Measurements from ENCODE around the gene STAMBPL1. TPM values are rescaled to one million over a fixed set of nuclear protein-coding genes. Genes with fewer than 3 reads are reported as not detected.

STAMBPL1 gene
- total and polyA plus RNA-seq, 2 experiments from 2014 or later: 4.5 to 20.0 TPM

DNA sequence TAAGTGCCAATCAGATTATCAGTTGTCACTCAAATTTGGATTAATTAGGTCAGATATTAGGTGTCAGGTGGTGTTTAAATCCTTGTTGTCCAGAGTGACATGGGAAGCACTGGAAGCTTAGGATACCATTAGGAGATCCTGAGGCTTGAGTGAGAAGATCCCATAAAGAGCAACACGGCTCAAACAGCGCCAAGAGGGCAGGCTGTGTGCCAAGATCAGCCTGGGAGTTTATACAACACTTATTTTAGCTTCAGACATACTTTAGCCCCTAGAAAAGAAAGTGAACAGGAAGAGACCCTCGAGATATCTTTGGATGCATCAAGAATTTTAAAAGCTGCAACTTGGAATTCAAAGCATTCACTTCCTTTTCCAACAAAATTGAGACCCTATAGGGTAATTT lies 86.8 kb downstream of the STAMBPL1 start:
- 55% methylated on average over 3 of the region's 3 CpGs for WGBS (ENCODE audit: low lambda C conversion rate, missing lambda C conversion rate)
- DNase-seq (ENCODE audit: low spot score): no peak
- no peaks in the 10 kb centered on the region for H3K36me3 ChIP-seq (replicated peaks; ENCODE audit: insufficient read depth, low read depth)
- H3K27ac ChIP-seq: no peak overlapping the region
- H3K79me2 ChIP-seq: no peaks in the 10 kb centered on the region
- no peak overlapping the region for H3K4me3 ChIP-seq
- H3K4me2 ChIP-seq: no peak overlapping the region
- no peaks in the 10 kb centered on the region for H3K9me3 ChIP-seq (ENCODE audit: low read depth)
- peaks cover 7% of the 10 kb centered on the region for H3K4me1 ChIP-seq (ENCODE audit: insufficient read depth)
- no peaks in the 10 kb centered on the region for H3K27me3 ChIP-seq
- no peaks in the 10 kb centered on the region for H4K20me1 ChIP-seq (ENCODE audit: insufficient read depth, poor library complexity, severe bottlenecking)
- TF ChIP-seq EZH2 (IDR thresholded peaks at IDR 0.05; ENCODE audit: borderline replicate concordance): no peak
- no peak for TF ChIP-seq EZH2phosphoT487 (IDR thresholded peaks at IDR 0.05; ENCODE audit: low read depth, severe bottlenecking, unreplicated experiment)
- TF ChIP-seq, protein P1, sequence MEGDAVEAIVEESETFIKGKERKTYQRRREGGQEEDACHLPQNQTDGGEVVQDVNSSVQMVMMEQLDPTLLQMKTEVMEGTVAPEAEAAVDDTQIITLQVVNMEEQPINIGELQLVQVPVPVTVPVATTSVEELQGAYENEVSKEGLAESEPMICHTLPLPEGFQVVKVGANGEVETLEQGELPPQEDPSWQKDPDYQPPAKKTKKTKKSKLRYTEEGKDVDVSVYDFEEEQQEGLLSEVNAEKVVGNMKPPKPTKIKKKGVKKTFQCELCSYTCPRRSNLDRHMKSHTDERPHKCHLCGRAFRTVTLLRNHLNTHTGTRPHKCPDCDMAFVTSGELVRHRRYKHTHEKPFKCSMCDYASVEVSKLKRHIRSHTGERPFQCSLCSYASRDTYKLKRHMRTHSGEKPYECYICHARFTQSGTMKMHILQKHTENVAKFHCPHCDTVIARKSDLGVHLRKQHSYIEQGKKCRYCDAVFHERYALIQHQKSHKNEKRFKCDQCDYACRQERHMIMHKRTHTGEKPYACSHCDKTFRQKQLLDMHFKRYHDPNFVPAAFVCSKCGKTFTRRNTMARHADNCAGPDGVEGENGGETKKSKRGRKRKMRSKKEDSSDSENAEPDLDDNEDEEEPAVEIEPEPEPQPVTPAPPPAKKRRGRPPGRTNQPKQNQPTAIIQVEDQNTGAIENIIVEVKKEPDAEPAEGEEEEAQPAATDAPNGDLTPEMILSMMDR (IDR thresholded peaks at IDR 0.05; ENCODE audit: poor library complexity): no peak
- no peak overlapping the region for H2AFZ ChIP-seq
- H3K9me2 ChIP-seq (replicated peaks; ENCODE audit: insufficient read depth): no peaks in the 10 kb centered on the region

DNA sequence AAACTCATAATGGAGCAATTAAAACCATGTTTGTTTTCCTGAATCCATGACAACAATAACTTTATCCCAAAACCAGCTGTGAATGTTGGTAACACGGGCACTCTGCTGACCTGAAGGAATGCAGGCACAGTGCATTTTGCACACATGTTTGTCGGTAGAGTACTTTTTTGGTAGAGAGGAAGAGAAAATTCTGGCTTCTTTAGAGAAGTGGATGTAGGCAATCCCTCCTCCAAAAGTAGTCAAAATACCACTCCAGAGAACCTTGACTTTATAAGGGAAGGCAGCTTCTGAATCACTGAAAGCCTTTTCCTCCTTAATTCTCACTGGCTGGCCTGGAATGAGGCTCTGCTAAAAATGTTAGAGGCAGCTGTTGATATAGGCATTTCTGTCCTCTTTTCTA lies 88.3 kb downstream of the STAMBPL1 start:
- Histone ChIP-seq H2AFZ (no peak overlapping the region), H3K36me3 (replicated peaks; ENCODE audit: insufficient read depth, low read depth) (no peaks in the 10 kb centered on the region), H3K4me3 (no peak overlapping the region), H3K4me2 (no peak overlapping the region), H3K27ac (no peak overlapping the region), H3K79me2 (no peaks in the 10 kb centered on the region), H3K27me3 (no peaks in the 10 kb centered on the region), H3K4me1 (ENCODE audit: insufficient read depth) (peaks cover 7% of the 10 kb centered on the region), H3K9me3 (ENCODE audit: low read depth) (no peaks in the 10 kb centered on the region), H3K9me2 (replicated peaks; ENCODE audit: insufficient read depth) (no peaks in the 10 kb centered on the region), H4K20me1 (ENCODE audit: insufficient read depth, poor library complexity, severe bottlenecking) (no peaks in the 10 kb centered on the region)
- WGBS (ENCODE audit: low lambda C conversion rate, missing lambda C conversion rate): 76% methylated on average over 2 of the region's 2 CpGs
- DNase-seq (ENCODE audit: low spot score): no peak
- TF ChIP-seq EZH2phosphoT487 (IDR thresholded peaks at IDR 0.05; ENCODE audit: low read depth, severe bottlenecking, unreplicated experiment): no peak
- TF ChIP-seq EZH2 (IDR thresholded peaks at IDR 0.05; ENCODE audit: borderline replicate concordance): no peak
- TF ChIP-seq, protein P1 (IDR thresholded peaks at IDR 0.05; ENCODE audit: poor library complexity): no peak

DNA sequence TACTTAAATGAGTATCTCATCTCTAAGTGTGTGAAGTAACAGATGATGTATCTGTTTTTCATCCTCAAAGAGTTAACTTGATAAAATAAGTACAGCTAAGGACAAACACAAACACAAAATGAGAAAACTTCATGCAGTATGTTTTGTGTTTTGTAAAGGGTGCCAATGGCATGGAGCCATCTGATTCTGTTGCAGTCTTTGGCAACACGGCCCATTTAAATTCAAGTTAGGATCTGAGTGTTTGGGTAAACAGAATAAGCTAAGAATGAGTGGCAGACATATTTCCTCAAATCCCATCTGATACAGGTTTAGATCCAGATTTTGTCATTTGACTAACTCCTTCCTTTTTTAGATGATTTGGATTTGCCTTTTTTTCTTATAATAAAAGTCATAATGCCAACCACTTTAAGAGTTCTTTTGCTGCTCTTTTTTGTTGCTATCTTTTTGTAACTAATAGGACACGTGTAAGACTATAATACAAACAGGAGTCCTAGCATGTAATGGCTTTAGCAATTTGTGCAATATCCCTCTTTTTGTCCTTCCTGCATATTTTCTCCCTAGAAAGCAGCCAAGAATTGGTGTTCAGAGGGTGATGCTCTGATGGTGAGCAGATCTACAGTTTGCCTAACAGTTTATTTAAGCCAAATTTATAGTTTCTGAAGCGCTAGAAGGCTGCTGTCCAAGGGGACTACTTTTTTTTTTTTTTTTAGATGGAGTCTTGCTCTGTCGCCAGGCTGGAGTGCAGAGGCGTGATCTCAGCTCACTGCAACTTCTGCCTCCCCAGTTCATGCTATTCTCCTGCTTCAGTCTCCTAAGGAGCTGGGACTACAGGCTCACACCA lies 91.4 kb downstream of the STAMBPL1 start:
- no peak overlapping the region for H3K27ac ChIP-seq
- 66% methylated on average over 5 of the region's 5 CpGs for whole genome bisulfite sequencing (ENCODE audit: low lambda C conversion rate, missing lambda C conversion rate)

More for the DNA sequence above, 91.4 kb downstream of the STAMBPL1 start:
- Histone ChIP-seq H3K79me2 (no peaks in the 10 kb centered on the region), H3K4me3 (no peak overlapping the region), H3K36me3 (replicated peaks; ENCODE audit: insufficient read depth, low read depth) (no peaks in the 10 kb centered on the region), H3K9me3 (ENCODE audit: low read depth) (no peaks in the 10 kb centered on the region), H3K4me1 (ENCODE audit: insufficient read depth) (no peaks in the 10 kb centered on the region), H4K20me1 (ENCODE audit: insufficient read depth, poor library complexity, severe bottlenecking) (no peaks in the 10 kb centered on the region), H2AFZ (no peak overlapping the region), H3K9me2 (replicated peaks; ENCODE audit: insufficient read depth) (no peaks in the 10 kb centered on the region), H3K27me3 (no peaks in the 10 kb centered on the region), H3K4me2 (no peak overlapping the region)
- DNase-seq (ENCODE audit: low spot score): no peak
- TF ChIP-seq, protein P1 (IDR thresholded peaks at IDR 0.05; ENCODE audit: poor library complexity): no peak
- no peak for TF ChIP-seq EZH2phosphoT487 (IDR thresholded peaks at IDR 0.05; ENCODE audit: low read depth, severe bottlenecking, unreplicated experiment)

Other genes with a start within 250 kb of the STAMBPL1 start
- 0.12 and 1.1 TPM in 2 replicates for gene LIPF, start 215.8 kb upstream of the STAMBPL1 start, total RNA-seq
- not detected in 2 replicates for gene LIPF, start 215.8 kb upstream of the STAMBPL1 start, polyA plus RNA-seq
- gene LIPK, start 174.0 kb upstream of the STAMBPL1 start, total RNA-seq: not detected in 2 replicates
- gene LIPK, start 174.0 kb upstream of the STAMBPL1 start, polyA plus RNA-seq: not detected in 2 replicates
- gene LIPN, start 120.2 kb upstream of the STAMBPL1 start, total RNA-seq: 0.17 TPM in 1 of 2 replicates, not detected in the other
- gene LIPN, start 120.2 kb upstream of the STAMBPL1 start, polyA plus RNA-seq: not detected in 2 replicates
- gene LIPM, start 77.5 kb upstream of the STAMBPL1 start, total RNA-seq: not detected in 2 replicates
- gene LIPM, start 77.5 kb upstream of the STAMBPL1 start, polyA plus RNA-seq: not detected in 2 replicates
- 2.1 and 4.2 TPM in 2 replicates for gene ANKRD22, start 28.4 kb upstream of the STAMBPL1 start, total RNA-seq
- 2.3 and 2.7 TPM in 2 replicates for gene ANKRD22, start 28.4 kb upstream of the STAMBPL1 start, polyA plus RNA-seq
- 218 and 231 TPM in 2 replicates for gene ACTA2, start 72.5 kb downstream of the STAMBPL1 start, total RNA-seq
- gene ACTA2, start 72.5 kb downstream of the STAMBPL1 start, polyA plus RNA-seq: 207 and 251 TPM in 2 replicates
- gene FAS, start 110.6 kb downstream of the STAMBPL1 start, total RNA-seq: 13.9 and 14.1 TPM in 2 replicates
- 7.3 and 8.0 TPM in 2 replicates for gene FAS, start 110.6 kb downstream of the STAMBPL1 start, polyA plus RNA-seq